H9 (cell line): ENCODE data around the gene HNF4A. TPM values are rescaled to one million over a fixed set of nuclear protein-coding genes. Genes with fewer than 3 reads are reported as not detected.

ENCODE experiments used
- DNase-seq: peaks from one replicate; pipeline ENCODE4 v3.0.0-alpha.2; 2017
- H2AFZ ChIP-seq: one replicate; pipeline ENCODE4 v1.6.1; 2013; ENCODE audit warnings: mild to moderate bottlenecking, low read length, control low read depth, moderate library complexity
- H2AK5ac ChIP-seq: 2 replicates; pipeline ENCODE4 v1.6.1; 2013; ENCODE audit warnings: low read length, control low read depth, mixed read lengths; ENCODE audit not compliant: insufficient read length
- H2BK120ac ChIP-seq: one replicate; pipeline ENCODE4 v1.6.1; 2013; ENCODE audit warnings: low read depth, mild to moderate bottlenecking, low read length, control low read depth, inconsistent platforms; ENCODE audit not compliant: poor library complexity, severe bottlenecking
- H2BK12ac ChIP-seq: 2 replicates; pipeline ENCODE4 v1.6.1; 2013; ENCODE audit warnings: low read length, control low read depth, mixed read lengths, low read depth; ENCODE audit not compliant: insufficient read length
- H2BK15ac ChIP-seq: 2 replicates; pipeline ENCODE4 v1.6.1; 2013; ENCODE audit warnings: low read depth, low read length, control low read depth
- H2BK20ac ChIP-seq: one replicate; pipeline ENCODE4 v1.6.1; 2013; ENCODE audit warnings: low read depth, mild to moderate bottlenecking, low read length, control low read depth, inconsistent platforms; ENCODE audit not compliant: poor library complexity, severe bottlenecking
- H2BK5ac ChIP-seq: 2 replicates; pipeline ENCODE4 v1.6.1; 2013; ENCODE audit warnings: low read length, control low read depth, mixed read lengths; ENCODE audit not compliant: insufficient read length
- H3K14ac ChIP-seq: 2 replicates; pipeline ENCODE4 v1.6.1; 2013; ENCODE audit warnings: low read length, control low read depth; ENCODE audit not compliant: insufficient read depth
- H3K18ac ChIP-seq: 2 replicates; pipeline ENCODE4 v1.6.1; 2013; ENCODE audit warnings: low read depth, mild to moderate bottlenecking, mixed read lengths, low read length, control low read depth; ENCODE audit not compliant: insufficient read length
- H3K23ac ChIP-seq: 2 replicates; pipeline ENCODE4 v1.6.1; 2013; ENCODE audit warnings: low read length, control low read depth, mixed read lengths, low read depth; ENCODE audit not compliant: insufficient read length
- H3K23me2 ChIP-seq: 2 replicates; pipeline ENCODE4 v1.6.1; 2013; ENCODE audit warnings: low read depth, mild to moderate bottlenecking, mixed read lengths, low read length, control low read depth; ENCODE audit not compliant: insufficient read length, poor library complexity, severe bottlenecking
- H3K27ac ChIP-seq: 2 replicates; pipeline ENCODE4 v1.5.1; 2013; ENCODE audit warnings: low read length, control low read depth, mixed read lengths, low read depth; ENCODE audit not compliant: insufficient read length
- H3K27me3 ChIP-seq: 2 replicates; pipeline ENCODE4 v1.6.1; 2013; ENCODE audit warnings: low read length, control low read depth, inconsistent platforms; ENCODE audit not compliant: insufficient read depth
- H3K4ac ChIP-seq: 2 replicates; pipeline ENCODE4 v1.6.1; 2013; ENCODE audit warnings: low read depth, mild to moderate bottlenecking, control low read depth, inconsistent platforms, low read length, moderate library complexity
- H3K4me1 ChIP-seq: 2 replicates; pipeline ENCODE4 v1.6.1; 2013; ENCODE audit warnings: low read length, control low read depth, inconsistent platforms; ENCODE audit not compliant: insufficient read depth
- H3K4me2 ChIP-seq: 2 replicates; pipeline ENCODE4 v1.6.1; 2013; ENCODE audit warnings: low read length, control low read depth, mixed read lengths; ENCODE audit not compliant: insufficient read length, insufficient read depth
- H3K56ac ChIP-seq: 2 replicates; pipeline ENCODE4 v1.6.1; 2013; ENCODE audit warnings: low read depth, mild to moderate bottlenecking, mixed read lengths, low read length, control low read depth; ENCODE audit not compliant: insufficient read length
- H3K79me1 ChIP-seq: 2 replicates; pipeline ENCODE4 v1.6.1; 2013; ENCODE audit warnings: low read depth, mild to moderate bottlenecking, moderate library complexity, low read length, control low read depth, inconsistent platforms; ENCODE audit not compliant: insufficient read depth, poor library complexity, severe bottlenecking
- H3K79me2 ChIP-seq: 2 replicates; pipeline ENCODE4 v1.6.1; 2013; ENCODE audit warnings: low read length, control low read depth, inconsistent platforms; ENCODE audit not compliant: insufficient read depth
- H3K9ac ChIP-seq: 2 replicates; pipeline ENCODE4 v1.6.1; 2013; ENCODE audit warnings: low read length, control low read depth, mixed read lengths; ENCODE audit not compliant: insufficient read length; ENCODE audit errors: extremely low read depth
- H3K9me3 ChIP-seq: one replicate; pipeline ENCODE4 v1.6.1; 2013; ENCODE audit warnings: low read depth, low read length, inconsistent platforms; ENCODE audit not compliant: control insufficient read depth
- H3T11ph ChIP-seq: one replicate; pipeline ENCODE4 v1.6.1; 2013; ENCODE audit warnings: mild to moderate bottlenecking, low read length, control low read depth, inconsistent platforms
- H4K20me1 ChIP-seq: one replicate; pipeline ENCODE4 v1.6.1; 2013; ENCODE audit not compliant: control insufficient read depth, insufficient read length, insufficient read depth
- H4K5ac ChIP-seq: 2 replicates; pipeline ENCODE4 v1.6.1; 2013; ENCODE audit warnings: low read depth, mild to moderate bottlenecking, mixed read lengths, low read length, control low read depth; ENCODE audit not compliant: insufficient read length
- H4K8ac ChIP-seq: replicated peaks from 2 replicates; pipeline ENCODE4 v1.6.1; 2013; ENCODE audit warnings: low read length, control low read depth, mixed read lengths, low read depth; ENCODE audit not compliant: insufficient read length
- H4K91ac ChIP-seq: 2 replicates; pipeline ENCODE4 v1.6.1; 2013; ENCODE audit warnings: low read depth, mild to moderate bottlenecking, moderate library complexity, mixed read lengths, low read length, control low read depth; ENCODE audit not compliant: insufficient read length
- H3K27ac Mint-ChIP-seq, 3 experiments: 2 replicates in 2 of 3; 3 replicates in 1 of 3; pipeline ENCODE4 v1.8.0; 2020 to 2021; ENCODE audit warnings: mixed read lengths in 3 of 3, mild to moderate bottlenecking in 1 of 3, moderate library complexity in 1 of 3
- H3K27me3 Mint-ChIP-seq: 2 replicates; pipeline ENCODE4 v1.8.0; 2021; ENCODE audit warnings: low read depth, mild to moderate bottlenecking, moderate library complexity, mixed read lengths
- H3K36me3 Mint-ChIP-seq, 3 experiments: 2 replicates in 2 of 3; 3 replicates in 1 of 3; pipeline ENCODE4 v1.8.0; 2020 to 2021; ENCODE audit warnings: low read depth in 3 of 3, mixed read lengths in 3 of 3; ENCODE audit not compliant: insufficient read depth in 1 of 3
- H3K4me1 Mint-ChIP-seq, 2 experiments: 2 replicates each; pipeline ENCODE4 v1.8.0; 2020; ENCODE audit warnings: mixed read lengths in 2 of 2
- H3K4me3 Mint-ChIP-seq, 2 experiments: 2 replicates in 1 of 2; 3 replicates in 1 of 2; pipeline ENCODE4 v1.8.0; 2020 to 2021; ENCODE audit warnings: mild to moderate bottlenecking in 2 of 2, mixed read lengths in 2 of 2, moderate library complexity in 1 of 2
- H3K9me3 Mint-ChIP-seq, 2 experiments: 2 replicates in 1 of 2; 3 replicates in 1 of 2; pipeline ENCODE4 v1.8.0; 2020; ENCODE audit warnings: mild to moderate bottlenecking in 2 of 2, mixed read lengths in 2 of 2, moderate library complexity in 1 of 2
- WGBS: extraction: QIAGEN DNeasy Blood & Tissue Kit; methylation state at CpG from one replicate; pipeline ENCODE4 v1.1.7; 2013; ENCODE audit warnings: missing lambda C conversion rate, low lambda C conversion rate, mixed read lengths; ENCODE audit not compliant: insufficient read length; ENCODE audit errors: extremely low coverage; 5-methylcytosine and 5-hydroxymethylcytosine counted together
- total RNA-seq: library from RNA; stranded (reverse); gene quantifications from 2 replicates; pipeline ENCODE4 v1.2.1, GENCODE V29; 2021
- TF ChIP-seq, protein P1 (sequence below): fragments of 200-600 bp; sonication (generic); conservative IDR thresholded peaks from 3 replicates; pipeline ENCODE4 v1.8.0; 2021; ENCODE audit warnings: antibody characterized with exemption, mild to moderate bottlenecking

HNF4A gene
- total RNA-seq, 1 experiment from 2014 or later, result not detected

DNA sequence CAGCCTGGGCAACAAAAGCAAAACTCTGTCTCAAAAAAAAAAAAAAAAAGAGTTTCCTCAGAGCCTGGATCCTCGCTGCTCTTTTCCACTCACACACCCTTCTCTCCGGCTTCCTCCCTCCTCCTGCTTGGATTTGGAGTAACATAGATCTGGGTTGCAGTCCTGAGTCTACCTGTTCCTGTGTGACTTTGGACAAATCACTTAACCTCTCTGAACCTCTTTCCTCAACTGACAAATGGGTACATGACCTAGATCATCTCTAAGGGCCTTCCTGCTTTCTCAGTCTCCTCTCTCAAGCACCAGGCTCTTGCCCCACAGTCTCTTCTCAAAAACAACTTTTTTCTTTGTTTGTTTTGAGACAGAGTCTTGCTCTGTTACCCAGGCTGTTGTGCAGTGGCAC is 24.3 kb upstream of the HNF4A start:
- H3K23me2 ChIP-seq, result no peaks in the 10 kb centered on the region
- no peak overlapping the region for H2BK20ac ChIP-seq
- no peak overlapping the region for H2BK120ac ChIP-seq
- TF ChIP-seq, protein P1, sequence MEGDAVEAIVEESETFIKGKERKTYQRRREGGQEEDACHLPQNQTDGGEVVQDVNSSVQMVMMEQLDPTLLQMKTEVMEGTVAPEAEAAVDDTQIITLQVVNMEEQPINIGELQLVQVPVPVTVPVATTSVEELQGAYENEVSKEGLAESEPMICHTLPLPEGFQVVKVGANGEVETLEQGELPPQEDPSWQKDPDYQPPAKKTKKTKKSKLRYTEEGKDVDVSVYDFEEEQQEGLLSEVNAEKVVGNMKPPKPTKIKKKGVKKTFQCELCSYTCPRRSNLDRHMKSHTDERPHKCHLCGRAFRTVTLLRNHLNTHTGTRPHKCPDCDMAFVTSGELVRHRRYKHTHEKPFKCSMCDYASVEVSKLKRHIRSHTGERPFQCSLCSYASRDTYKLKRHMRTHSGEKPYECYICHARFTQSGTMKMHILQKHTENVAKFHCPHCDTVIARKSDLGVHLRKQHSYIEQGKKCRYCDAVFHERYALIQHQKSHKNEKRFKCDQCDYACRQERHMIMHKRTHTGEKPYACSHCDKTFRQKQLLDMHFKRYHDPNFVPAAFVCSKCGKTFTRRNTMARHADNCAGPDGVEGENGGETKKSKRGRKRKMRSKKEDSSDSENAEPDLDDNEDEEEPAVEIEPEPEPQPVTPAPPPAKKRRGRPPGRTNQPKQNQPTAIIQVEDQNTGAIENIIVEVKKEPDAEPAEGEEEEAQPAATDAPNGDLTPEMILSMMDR, result no peak
- no peak overlapping the region for H3K18ac ChIP-seq
- H3K4me1 Mint-ChIP-seq, result peaks cover 12 to 18% of the 10 kb centered on the region in 2 experiments
- no peak overlapping the region for H2BK15ac ChIP-seq
- no peak overlapping the region for H3K23ac ChIP-seq
- H3K27me3 Mint-ChIP-seq, result peaks cover 2% of the 10 kb centered on the region
- H4K8ac ChIP-seq, result no peak overlapping the region
- H4K5ac ChIP-seq, result no peak overlapping the region
- H3K4ac ChIP-seq, result no peak overlapping the region
- no peak overlapping the region for H3K14ac ChIP-seq
- H2BK12ac ChIP-seq, result no peak overlapping the region
- H3K79me1 ChIP-seq, result no peaks in the 10 kb centered on the region
- H4K20me1 ChIP-seq, result no peaks in the 10 kb centered on the region
- no peak overlapping the region for H3T11ph ChIP-seq
- H3K4me1 ChIP-seq, result no peaks in the 10 kb centered on the region
- no peak overlapping the region for H2AK5ac ChIP-seq
- H3K9me3 ChIP-seq, result no peaks in the 10 kb centered on the region
- no peak for DNase-seq
- no peak overlapping the region for H3K4me2 ChIP-seq
- H3K56ac ChIP-seq, result no peak overlapping the region
- H4K91ac ChIP-seq, result no peak overlapping the region
- no peak overlapping the region for H3K27ac Mint-ChIP-seq
- no peak overlapping the region for H3K9ac ChIP-seq
- no CpG with 5 or more reads among the region's 2 CpGs for WGBS
- H3K27ac ChIP-seq, result no peak overlapping the region
- no peak overlapping the region for H2BK5ac ChIP-seq
- H3K79me2 ChIP-seq, result no peaks in the 10 kb centered on the region
- no peak overlapping the region; a peak in 1 of 5 replicates for H3K4me3 Mint-ChIP-seq
- H3K36me3 Mint-ChIP-seq, result no peaks in the 10 kb centered on the region
- no peak overlapping the region for H2AFZ ChIP-seq
- no peaks in the 10 kb centered on the region for H3K9me3 Mint-ChIP-seq
- no peaks in the 10 kb centered on the region for H3K27me3 ChIP-seq
